HG02973 (cell line): ENCODE measurements around the gene ITIH4.

Experiments
- ATAC-seq: cut with Tn5 transposase; IDR thresholded peaks from one replicate; pipeline ENCODE4 v1.9.1; 2021; ENCODE audit warnings: moderate library complexity; ENCODE audit not compliant: unreplicated experiment

ITIH4 gene

DNA sequence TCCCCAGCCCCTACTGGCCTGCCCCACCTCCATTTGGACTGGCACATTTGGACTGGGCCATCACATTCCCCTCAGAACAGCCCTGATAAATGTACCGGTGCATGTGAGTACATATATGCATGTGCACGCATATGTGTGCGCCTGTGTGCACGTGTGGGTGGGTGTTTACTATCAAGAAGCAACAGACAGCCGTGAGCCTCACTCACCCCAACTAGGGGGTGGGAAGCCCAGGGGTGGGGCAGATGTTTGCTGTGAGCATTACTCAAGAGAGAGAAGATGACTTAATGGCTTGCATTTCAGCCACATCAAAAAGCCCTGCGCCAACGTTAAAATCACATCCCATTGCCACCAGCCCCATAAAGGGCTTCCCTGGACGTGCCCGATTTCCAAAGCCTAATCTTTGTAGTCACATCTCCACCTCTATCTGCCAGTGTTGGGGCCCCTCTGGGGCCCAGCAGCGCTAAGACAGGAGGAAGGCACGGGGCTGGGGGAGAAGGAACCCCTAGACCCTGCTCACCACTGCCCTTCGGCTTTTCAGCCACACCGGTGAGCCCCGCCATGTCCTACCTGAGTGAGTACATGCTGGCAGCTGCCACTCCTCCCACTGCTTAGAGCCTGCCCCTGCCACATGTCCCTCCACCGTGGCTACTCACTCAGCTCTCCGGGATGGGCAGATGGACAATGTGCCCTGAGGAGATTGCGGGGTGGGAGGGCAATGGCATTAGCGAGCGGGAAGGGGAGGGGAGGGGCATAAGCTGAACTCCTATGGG is 25.0 kb downstream of the ITIH4 start:
- no peak for ATAC-seq

- ATAC-seq, result no peak
Measured at GRCh38 chr3:52801839-52802238, 28.6 kb downstream of the ITIH4 start.

DNA sequence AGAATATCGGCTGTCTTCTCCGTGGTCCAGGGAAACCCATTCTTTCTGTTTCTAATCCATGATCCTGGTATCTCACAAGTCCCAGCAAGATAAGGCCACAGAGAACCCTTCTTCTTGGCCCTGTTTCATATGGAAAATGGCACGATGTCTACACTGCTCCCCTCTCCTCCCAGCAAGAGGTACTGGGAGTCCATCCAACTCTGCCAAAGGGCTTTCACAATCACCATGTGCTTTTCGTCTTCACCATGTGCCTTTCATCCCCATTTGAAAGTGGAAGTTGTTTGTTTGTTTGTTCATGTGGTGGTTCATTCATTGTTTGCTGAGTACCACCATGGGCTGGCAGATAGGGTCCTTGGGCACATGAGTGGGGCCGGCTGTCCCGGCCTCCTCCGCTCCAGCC is 30.4 kb downstream of the ITIH4 start:
- ATAC-seq, result no peak

DNA sequence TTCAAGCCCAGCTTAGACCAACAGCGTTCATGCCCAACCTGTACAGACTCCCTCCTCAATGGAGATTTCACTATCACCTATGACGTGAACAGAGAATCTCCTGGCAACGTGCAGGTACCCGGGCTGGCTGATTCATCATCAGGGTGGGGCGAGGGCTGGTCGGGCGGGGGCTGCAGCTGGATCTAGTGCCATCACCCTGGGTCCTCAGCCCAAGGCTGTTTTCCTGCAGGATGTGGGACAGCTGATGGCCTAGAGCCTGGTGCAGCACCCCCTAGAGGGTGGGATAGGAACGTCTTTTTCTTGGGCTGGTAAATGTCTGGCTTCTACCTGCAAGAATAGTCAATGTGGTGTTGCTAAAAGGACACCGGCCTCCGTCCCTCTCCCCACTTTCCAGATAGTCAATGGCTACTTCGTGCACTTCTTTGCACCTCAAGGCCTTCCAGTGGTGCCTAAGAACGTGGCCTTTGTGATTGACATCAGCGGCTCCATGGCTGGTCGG is 31.4 kb downstream of the ITIH4 start:
- ATAC-seq, result no peak

- no peak for ATAC-seq
Measured at GRCh38 chr3:52798376-52798977, 32.0 kb downstream of the ITIH4 start.

DNA sequence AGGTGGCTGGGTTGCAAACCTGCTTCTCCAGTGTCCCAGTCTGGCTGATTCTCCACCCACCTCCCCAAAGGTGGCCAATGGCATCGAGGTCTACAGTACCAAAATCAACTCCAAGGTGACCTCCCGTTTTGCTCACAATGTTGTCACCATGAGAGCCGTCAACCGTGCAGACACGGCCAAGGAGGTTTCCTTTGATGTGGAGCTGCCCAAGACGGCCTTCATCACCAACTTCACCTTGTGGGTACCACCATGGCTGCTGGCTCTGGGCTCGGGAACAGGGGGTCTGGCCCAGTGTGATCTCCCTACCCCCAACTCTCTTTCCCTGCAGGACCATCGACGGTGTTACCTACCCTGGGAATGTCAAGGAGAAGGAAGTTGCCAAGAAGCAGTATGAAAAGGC is 34.1 kb downstream of the ITIH4 start:
- ATAC-seq, result no peak

- ATAC-seq, result no peak
Measured at GRCh38 chr3:52795298-52795900, 35.1 kb downstream of the ITIH4 start.

GRCh38 chr3:52794612-52795099 is 35.8 kb downstream of the ITIH4 start, which contains the start of gene ITIH3:
Gene ITIH3, plus strand, starts transcription at chr3:52794796. Its CDS starts 8 bp downstream, at chr3:52794804.
- no peak for ATAC-seq

DNA sequence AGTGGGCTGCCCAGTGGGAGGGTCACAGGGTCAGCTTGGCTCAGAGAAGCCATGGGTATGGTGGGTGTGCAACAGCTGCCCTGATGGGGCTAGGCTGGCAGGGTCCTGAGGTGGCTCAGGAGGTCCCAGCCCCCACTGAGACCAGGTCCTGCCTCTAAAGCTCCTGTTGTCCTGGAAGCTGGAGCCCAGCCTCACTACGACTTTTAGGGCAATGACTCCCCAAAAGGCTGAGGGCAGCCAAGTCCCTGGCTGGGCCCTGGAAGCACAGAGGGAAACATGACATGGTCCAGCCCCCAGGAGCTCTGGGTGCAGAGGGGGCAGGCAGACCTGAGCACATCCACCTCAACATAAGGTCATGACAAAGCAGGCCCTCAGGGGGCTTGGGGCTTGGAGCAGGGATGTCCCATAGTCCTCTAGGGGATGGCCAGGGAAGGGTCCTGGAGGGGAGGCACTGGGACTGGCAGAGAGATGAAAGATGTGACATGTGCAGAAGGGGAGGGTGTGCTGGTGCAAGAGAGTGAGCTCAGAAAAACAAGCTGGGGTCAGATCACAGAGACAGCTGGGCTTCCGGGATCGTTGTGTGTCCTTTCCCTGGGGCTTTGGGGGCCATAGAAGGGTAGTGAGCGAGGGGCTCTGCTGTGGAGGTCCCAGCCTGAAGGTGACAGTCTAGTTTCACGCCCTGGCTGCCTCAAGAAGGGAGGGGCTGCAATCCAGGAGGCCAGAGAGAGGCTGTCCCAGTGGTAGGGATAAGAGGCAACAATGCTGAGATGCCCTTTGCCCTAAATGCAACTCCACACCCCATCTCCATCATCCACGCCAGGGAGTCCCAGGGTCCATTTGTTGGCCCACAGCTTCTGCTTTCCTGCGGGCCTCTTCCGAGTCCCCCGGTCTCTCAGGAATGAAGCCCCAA is 36.5 kb downstream of the ITIH4 start:
- ATAC-seq, result no peak

- no peak for ATAC-seq
Measured at GRCh38 chr3:52792961-52793695, 37.3 kb downstream of the ITIH4 start.

DNA sequence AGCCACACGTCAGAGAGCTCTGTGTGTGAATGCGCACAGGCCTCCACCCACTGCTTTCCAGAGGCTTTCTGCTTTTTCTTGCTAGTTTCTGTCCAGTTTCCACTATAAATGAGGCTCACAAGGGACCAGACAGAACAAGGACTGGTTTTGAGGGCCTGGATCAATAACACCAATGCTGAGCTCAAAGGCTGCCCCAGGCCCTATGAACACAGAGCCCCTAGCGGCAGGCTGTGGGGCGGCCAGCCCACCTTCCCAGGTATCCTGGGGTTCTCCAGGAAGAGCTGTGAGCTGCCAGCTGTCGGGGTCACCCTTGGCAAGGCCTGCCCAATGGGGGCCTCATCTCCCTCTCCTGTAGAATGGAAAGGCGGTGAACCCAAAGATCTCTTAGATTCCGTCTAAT is 38.1 kb downstream of the ITIH4 start:
- ATAC-seq, result no peak

DNA sequence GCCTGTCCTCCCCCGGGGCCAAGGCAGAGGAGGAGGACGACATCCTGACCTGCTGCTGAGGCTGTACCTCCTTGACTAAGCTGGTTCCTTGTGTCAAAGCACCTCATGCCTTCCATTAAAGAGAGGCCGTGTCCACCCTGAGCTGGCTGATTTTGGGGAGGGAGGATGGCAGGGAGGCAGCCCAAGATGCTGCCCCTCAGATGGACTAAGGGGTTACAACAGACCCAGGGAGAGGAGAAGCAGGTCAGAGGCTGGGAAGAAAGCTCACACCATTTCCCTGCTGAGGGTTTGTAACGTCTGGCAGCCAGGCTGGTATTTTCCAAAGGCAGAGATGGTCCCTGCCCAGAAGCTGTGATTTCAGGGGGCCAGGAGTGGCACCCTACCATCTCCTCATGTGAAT is 38.5 kb downstream of the ITIH4 start:
- no peak for ATAC-seq

DNA sequence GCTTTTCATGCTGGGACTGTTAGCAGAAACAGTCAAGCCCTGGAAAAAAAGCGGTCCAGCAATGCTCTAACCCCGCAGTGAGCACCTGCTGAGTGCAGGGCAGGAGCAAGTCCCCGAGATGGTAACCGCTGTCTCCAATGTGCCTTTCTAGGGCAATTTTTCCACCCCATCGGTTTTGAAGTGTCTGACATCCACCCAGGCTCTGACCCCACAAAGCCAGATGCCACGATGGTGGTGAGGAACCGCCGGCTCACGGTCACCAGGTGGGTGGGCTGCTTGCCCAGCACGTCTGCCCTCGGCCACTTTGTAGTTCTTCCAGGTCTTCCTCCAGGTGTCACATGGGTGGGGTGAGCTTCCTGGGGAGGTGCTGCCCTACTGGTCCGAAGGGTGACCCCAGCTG is 39.1 kb downstream of the ITIH4 start:
- no peak for ATAC-seq

DNA sequence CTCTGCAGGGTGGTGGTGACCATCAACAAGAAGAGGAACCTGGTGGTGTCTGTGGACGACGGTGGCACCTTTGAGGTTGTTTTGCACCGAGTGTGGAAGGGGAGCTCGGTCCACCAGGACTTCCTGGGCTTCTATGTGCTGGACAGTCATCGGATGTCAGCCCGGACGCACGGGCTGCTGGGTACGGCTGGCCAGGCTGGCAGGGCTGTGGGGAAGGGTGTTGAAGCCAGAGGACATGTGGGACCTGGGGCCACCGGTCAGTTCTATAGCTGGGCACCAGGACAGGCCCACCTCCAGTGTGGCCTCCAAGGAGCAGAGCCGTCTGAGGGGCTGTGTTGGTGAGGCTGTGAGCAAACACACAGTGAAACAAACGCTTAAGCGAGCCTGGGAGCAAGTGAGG is 39.7 kb downstream of the ITIH4 start:
- ATAC-seq, result no peak

DNA sequence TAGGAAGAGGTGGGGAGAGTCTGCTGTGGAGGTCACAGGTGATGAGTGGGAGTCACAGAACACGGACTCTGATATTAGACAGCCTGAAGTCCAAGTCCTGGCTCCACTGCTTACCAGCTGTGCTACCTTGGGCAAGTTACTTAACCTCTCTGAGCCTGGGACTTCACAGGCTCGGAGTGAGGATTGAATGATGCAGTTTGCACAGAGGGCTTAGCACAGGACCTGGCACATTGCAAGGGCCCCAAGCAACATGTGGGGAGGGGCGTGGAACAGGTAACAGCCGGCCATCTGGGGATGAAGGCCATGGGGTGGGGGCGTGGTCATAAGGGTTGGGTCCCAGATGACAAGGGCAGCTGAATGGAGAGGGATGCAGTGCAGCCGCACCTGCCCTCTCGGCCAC is 40.1 kb downstream of the ITIH4 start:
- no peak for ATAC-seq

GRCh38 chr3:52789746-52790040 is 40.8 kb downstream of the ITIH4 start:
- ATAC-seq, result no peak

DNA sequence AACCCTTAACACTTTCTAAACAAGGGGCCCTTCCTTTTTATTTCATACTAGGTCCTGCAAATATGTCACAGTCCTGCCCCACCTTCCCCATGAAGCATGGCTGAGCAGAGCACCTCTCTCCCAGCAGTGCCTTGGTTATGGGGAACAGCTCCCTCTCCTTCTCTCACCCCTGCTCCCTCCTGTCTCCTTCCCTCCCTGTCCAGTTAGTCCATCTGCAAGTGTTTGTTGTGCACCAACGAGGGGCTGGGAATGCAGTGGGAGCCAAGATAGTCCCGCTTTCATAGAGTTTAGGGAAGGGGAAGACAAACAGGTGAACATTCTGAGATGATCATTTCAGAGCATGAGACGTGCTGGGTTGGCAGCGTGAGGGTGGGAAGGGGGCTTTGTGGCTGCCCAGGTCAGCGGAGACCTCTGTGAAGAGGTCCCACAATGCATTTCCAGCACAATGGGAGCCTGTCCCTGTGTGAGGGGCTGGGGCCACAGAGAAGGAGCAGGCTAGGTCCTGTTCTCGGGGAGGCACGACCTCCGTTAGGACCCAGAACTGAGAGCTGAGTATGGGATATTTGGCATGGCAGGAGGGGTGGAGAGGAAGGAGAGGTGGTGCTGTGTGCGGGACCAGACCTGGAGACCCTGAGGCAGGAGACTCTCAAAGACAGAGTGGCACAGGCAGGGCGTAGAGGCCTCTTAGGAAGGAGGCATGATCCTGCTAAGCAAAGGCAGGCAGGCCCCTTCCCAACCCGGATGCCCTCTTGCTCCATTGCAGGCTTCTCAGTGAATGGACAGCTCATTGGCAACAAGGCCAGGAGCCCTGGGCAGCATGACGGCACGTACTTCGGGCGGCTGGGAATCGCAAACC is 41.4 kb downstream of the ITIH4 start:
- no peak for ATAC-seq

- ATAC-seq, result no peak
Measured at GRCh38 chr3:52787672-52788625, 42.5 kb downstream of the ITIH4 start.
